Astrocyte (in vitro differentiated cells and primary cell): ENCODE results near the gene MAN1C1. TPM values are rescaled to one million over a fixed set of nuclear protein-coding genes. Genes with fewer than 3 reads are reported as not detected.
"Not testable (repeated sequence)": the region's sequence is repeated elsewhere in the genome, so short reads cannot be mapped to it uniquely, and the experiment has no call there.

Source experiments
- DNase-seq: peaks from one replicate; pipeline ENCODE4 v3.0.0-alpha.2; 2010; ENCODE audit warnings: low read depth
- FAIRE-seq: peaks from 2 replicates; lab custom pipeline; 2011; peaks lifted over from hg19 to GRCh38; lab: Jason Lieb, UNC
- H2AFZ ChIP-seq: 2 replicates; pipeline ENCODE4 v1.6.0; 2012; ENCODE audit warnings: low read depth, low read length, inconsistent platforms
- H3K27ac ChIP-seq: 2 replicates; pipeline ENCODE4 v1.5.1; 2011; ENCODE audit warnings: low read depth, low read length, inconsistent platforms
- H3K27me3 ChIP-seq: 2 replicates; pipeline ENCODE4 v1.6.0; 2011; ENCODE audit warnings: low read length, inconsistent platforms; ENCODE audit not compliant: insufficient read depth
- H3K36me3 ChIP-seq: 2 replicates; pipeline ENCODE4 v1.5.1; 2011; ENCODE audit warnings: low read length, inconsistent platforms; ENCODE audit not compliant: insufficient read depth
- H3K4me1 ChIP-seq: 2 replicates; pipeline ENCODE4 v1.5.1; 2011; ENCODE audit warnings: low read length, inconsistent platforms; ENCODE audit not compliant: insufficient read depth
- H3K4me2 ChIP-seq: 2 replicates; pipeline ENCODE4 v1.6.0; 2012; ENCODE audit warnings: low read length, inconsistent platforms
- H3K4me3 ChIP-seq: 2 replicates; pipeline ENCODE4 v1.5.1; 2011; ENCODE audit warnings: low read depth, mild to moderate bottlenecking, low read length, inconsistent platforms; ENCODE audit not compliant: insufficient read depth
- H3K79me2 ChIP-seq: 2 replicates; pipeline ENCODE4 v1.6.0; 2012; ENCODE audit warnings: mild to moderate bottlenecking, low read length, inconsistent platforms; ENCODE audit not compliant: insufficient read depth
- H3K9ac ChIP-seq: 2 replicates; pipeline ENCODE4 v1.6.0; 2012; ENCODE audit warnings: mild to moderate bottlenecking, low read length, inconsistent platforms
- H3K9me3 ChIP-seq: 2 replicates; pipeline ENCODE4 v1.5.1; 2012; ENCODE audit warnings: low read depth, mild to moderate bottlenecking, low read length, inconsistent platforms; ENCODE audit not compliant: insufficient read depth
- H4K20me1 ChIP-seq: 2 replicates; pipeline ENCODE4 v1.6.0; 2012; ENCODE audit warnings: low read length, inconsistent platforms; ENCODE audit not compliant: insufficient read depth
- H3K27ac Mint-ChIP-seq: one replicate; pipeline ENCODE4 v1.8.0; 2021; ENCODE audit warnings: mild to moderate bottlenecking, mixed read lengths; ENCODE audit not compliant: unreplicated experiment
- H3K27me3 Mint-ChIP-seq: one replicate; pipeline ENCODE4 v1.8.0; 2021; ENCODE audit warnings: low read depth, mixed read lengths; ENCODE audit not compliant: unreplicated experiment
- H3K36me3 Mint-ChIP-seq: one replicate; pipeline ENCODE4 v1.8.0; 2021; ENCODE audit warnings: low read depth, mixed read lengths; ENCODE audit not compliant: unreplicated experiment
- H3K4me1 Mint-ChIP-seq: one replicate; pipeline ENCODE4 v1.8.0; 2021; ENCODE audit warnings: low read depth, mixed read lengths; ENCODE audit not compliant: unreplicated experiment
- H3K4me3 Mint-ChIP-seq: one replicate; pipeline ENCODE4 v1.8.0; 2021; ENCODE audit warnings: mild to moderate bottlenecking, moderate library complexity, mixed read lengths; ENCODE audit not compliant: unreplicated experiment
- H3K9me3 Mint-ChIP-seq: one replicate; pipeline ENCODE4 v1.8.0; 2021; ENCODE audit warnings: mild to moderate bottlenecking, mixed read lengths; ENCODE audit not compliant: unreplicated experiment
- EZH2 ChIP-seq: IDR thresholded peaks from 2 replicates; pipeline ENCODE4 v1.6.1; 2012; ENCODE audit warnings: mild to moderate bottlenecking, low read length, inconsistent platforms; ENCODE audit not compliant: insufficient read depth
- total RNA-seq: library from RNA; stranded (reverse); gene quantifications from 2 replicates; pipeline ENCODE4 v1.2.1, GENCODE V29; 2021
- TF ChIP-seq, protein P1 (sequence below): IDR thresholded peaks from 2 replicates; pipeline ENCODE4 v1.5.1; 2011; ENCODE audit warnings: low read depth, mild to moderate bottlenecking, inconsistent platforms, low read length, moderate library complexity; ENCODE audit not compliant: insufficient read depth

MAN1C1 gene
- total RNA-seq, 1 donor from 2014 or later, result 0.86 TPM

DNA sequence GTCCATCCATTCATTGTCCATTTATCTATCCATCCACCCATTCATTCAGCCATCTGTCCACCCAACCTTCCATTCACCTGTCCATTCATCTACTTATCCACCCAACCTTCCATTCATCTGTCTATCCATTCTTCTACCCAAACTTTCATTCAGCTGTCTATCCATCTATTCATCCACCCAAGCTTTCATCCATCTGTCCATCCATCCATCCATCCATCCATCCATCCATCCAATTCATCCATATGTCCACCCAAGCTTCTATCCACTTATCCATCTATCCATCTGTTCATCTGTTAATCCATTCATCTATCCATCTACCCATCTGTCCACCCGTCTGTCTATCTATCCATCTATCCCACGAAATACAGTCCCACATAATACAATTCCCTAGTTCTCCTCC lies 21.6 kb upstream of the MAN1C1 start:
- Mint-ChIP-seq H3K36me3 (no peaks in the 10 kb centered on the region), H3K4me1 (no peaks in the 10 kb centered on the region), H3K27ac (no peak overlapping the region), H3K27me3 (peaks cover 41% of the 10 kb centered on the region), H3K4me3 (no peak overlapping the region), H3K9me3 (peaks cover 6% of the 10 kb centered on the region)
- Histone ChIP-seq H3K79me2 (no peaks in the 10 kb centered on the region), H3K36me3 (no peaks in the 10 kb centered on the region), H3K9ac (no peak overlapping the region), H2AFZ (no peak overlapping the region), H4K20me1 (no peaks in the 10 kb centered on the region), H3K9me3 (no peaks in the 10 kb centered on the region), H3K4me1 (no peaks in the 10 kb centered on the region), H3K27ac (no peak overlapping the region), H3K27me3 (peaks cover 10% of the 10 kb centered on the region), H3K4me3 (no peak overlapping the region), H3K4me2 (no peak overlapping the region)
- no peak for TF ChIP-seq EZH2
- TF ChIP-seq, protein P1, sequence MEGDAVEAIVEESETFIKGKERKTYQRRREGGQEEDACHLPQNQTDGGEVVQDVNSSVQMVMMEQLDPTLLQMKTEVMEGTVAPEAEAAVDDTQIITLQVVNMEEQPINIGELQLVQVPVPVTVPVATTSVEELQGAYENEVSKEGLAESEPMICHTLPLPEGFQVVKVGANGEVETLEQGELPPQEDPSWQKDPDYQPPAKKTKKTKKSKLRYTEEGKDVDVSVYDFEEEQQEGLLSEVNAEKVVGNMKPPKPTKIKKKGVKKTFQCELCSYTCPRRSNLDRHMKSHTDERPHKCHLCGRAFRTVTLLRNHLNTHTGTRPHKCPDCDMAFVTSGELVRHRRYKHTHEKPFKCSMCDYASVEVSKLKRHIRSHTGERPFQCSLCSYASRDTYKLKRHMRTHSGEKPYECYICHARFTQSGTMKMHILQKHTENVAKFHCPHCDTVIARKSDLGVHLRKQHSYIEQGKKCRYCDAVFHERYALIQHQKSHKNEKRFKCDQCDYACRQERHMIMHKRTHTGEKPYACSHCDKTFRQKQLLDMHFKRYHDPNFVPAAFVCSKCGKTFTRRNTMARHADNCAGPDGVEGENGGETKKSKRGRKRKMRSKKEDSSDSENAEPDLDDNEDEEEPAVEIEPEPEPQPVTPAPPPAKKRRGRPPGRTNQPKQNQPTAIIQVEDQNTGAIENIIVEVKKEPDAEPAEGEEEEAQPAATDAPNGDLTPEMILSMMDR, result no peak
- DNase-seq, result no peak
- no peak for FAIRE-seq

DNA sequence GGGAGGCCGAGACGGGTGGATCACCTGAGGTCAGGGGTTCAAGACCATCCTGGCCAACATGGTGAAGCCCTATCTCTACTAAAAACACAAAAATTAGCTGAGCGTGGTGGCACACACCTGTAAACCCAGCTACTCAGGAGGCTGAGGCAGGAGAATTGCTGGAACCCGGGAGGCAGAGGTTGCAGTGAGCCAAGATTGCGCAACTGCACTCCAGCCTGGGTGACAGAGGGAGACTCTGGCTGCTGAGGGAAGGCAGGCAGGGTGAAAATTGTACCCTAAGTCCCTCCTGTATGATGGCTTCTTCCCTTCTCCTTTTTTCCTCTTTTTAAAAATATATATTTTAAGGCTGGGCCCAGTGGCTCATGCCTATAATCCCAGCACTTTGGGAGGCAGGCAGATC lies 19.9 kb upstream of the MAN1C1 start:
- not testable (repeated sequence) for H3K9me3 ChIP-seq, H3K36me3 ChIP-seq, H3K79me2 ChIP-seq, H3K4me2 ChIP-seq, FAIRE-seq, H3K27ac Mint-ChIP-seq, H3K9ac ChIP-seq, H4K20me1 ChIP-seq, H3K9me3 Mint-ChIP-seq, H3K4me3 Mint-ChIP-seq, H3K4me3 ChIP-seq, H2AFZ ChIP-seq, H3K27ac ChIP-seq, H3K4me1 ChIP-seq, DNase-seq, H3K36me3 Mint-ChIP-seq, H3K4me1 Mint-ChIP-seq
- H3K27me3 ChIP-seq, result peaks cover 12% of the 10 kb centered on the region
- peaks cover 44% of the 10 kb centered on the region for H3K27me3 Mint-ChIP-seq

DNA sequence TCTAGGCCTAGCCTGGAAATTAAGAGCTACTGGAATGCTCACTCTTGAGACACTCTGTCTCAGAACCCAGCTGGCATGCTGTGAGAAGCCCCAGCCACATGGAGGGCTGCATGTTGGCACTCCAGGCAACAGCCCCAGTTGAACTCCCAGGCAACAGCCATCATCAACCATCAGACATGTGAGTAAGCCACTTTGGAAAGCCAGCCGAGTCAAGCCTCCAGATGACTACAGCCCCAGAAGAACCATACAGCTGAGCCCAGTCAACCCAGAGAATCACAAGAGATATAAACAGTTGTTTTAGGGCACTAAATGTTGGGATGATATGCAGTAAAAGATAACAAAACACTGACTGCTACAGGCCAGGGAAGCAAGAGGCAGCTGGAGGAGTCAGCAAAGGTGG lies 17.7 kb upstream of the MAN1C1 start:
- Histone ChIP-seq H3K27ac (no peak overlapping the region), H4K20me1 (no peaks in the 10 kb centered on the region), H3K4me3 (no peak overlapping the region), H3K27me3 (peaks cover 12% of the 10 kb centered on the region), H3K9ac (no peak overlapping the region), H3K4me1 (no peaks in the 10 kb centered on the region), H3K9me3 (no peaks in the 10 kb centered on the region), H3K79me2 (no peaks in the 10 kb centered on the region), H3K4me2 (no peak overlapping the region), H2AFZ (no peak overlapping the region), H3K36me3 (no peaks in the 10 kb centered on the region)
- Mint-ChIP-seq H3K4me1 (no peaks in the 10 kb centered on the region), H3K4me3 (no peak overlapping the region), H3K9me3 (peaks cover 6% of the 10 kb centered on the region), H3K36me3 (no peaks in the 10 kb centered on the region), H3K27ac (no peak overlapping the region), H3K27me3 (peaks cover 39% of the 10 kb centered on the region)
- TF ChIP-seq, protein P1, result no peak
- TF ChIP-seq EZH2, result no peak
- FAIRE-seq, result no peak
- no peak for DNase-seq
